Measurements from ENCODE around the gene ADGRG1.

- no peak for TF ChIP-seq CTCF (conservative IDR thresholded peaks at IDR 0.05; ENCODE audit: low read length)
- TF ChIP-seq EZH2phosphoT487 (IDR thresholded peaks at IDR 0.05; ENCODE audit: borderline replicate concordance, low read depth, low read length): no peak
These were observed 54.6 kb downstream of the ADGRG1 start for GRCh38 chr16:57682809-57683635.

Measured in OCI-LY7 (cell line).